Mesothelial cell of epicardium (in vitro differentiated cells): ENCODE measurements around the gene BRAT1. TPM values are rescaled to one million over a fixed set of nuclear protein-coding genes. Genes with fewer than 3 reads are reported as not detected.

Experiments
- DNase-seq, 2 experiments: peaks; one replicate each; pipeline ENCODE4 v3.0.0; 2021; ENCODE audit warnings: low spot score in 2 of 2; ENCODE audit not compliant: unreplicated experiment in 2 of 2
- H3K27ac Mint-ChIP-seq: 2 replicates; pipeline ENCODE4 v1.8.0; 2021; ENCODE audit warnings: mixed read lengths
- H3K27me3 Mint-ChIP-seq: 2 replicates; pipeline ENCODE4 v1.8.0; 2021; ENCODE audit warnings: low read depth, mixed read lengths
- H3K36me3 Mint-ChIP-seq: 2 replicates; pipeline ENCODE4 v1.8.0; 2021; ENCODE audit warnings: mixed read lengths
- H3K4me1 Mint-ChIP-seq: 2 replicates; pipeline ENCODE4 v1.8.0; 2021; ENCODE audit warnings: mixed read lengths
- H3K4me3 Mint-ChIP-seq: 2 replicates; pipeline ENCODE4 v1.8.0; 2021; ENCODE audit warnings: mild to moderate bottlenecking, moderate library complexity, mixed read lengths
- H3K9me3 Mint-ChIP-seq: 2 replicates; pipeline ENCODE4 v1.8.0; 2021; ENCODE audit warnings: mixed read lengths
- total RNA-seq: library from RNA; stranded (reverse); gene quantifications from 3 replicates; pipeline ENCODE4 v1.2.1, GENCODE V29; 2021
- TF ChIP-seq, protein P1 (sequence below): fragments of 200-600 bp; sonication (generic); IDR thresholded peaks from one replicate; pipeline ENCODE4 v1.5.0; 2021; ENCODE audit warnings: antibody characterized with exemption; ENCODE audit not compliant: unreplicated experiment

Gene BRAT1
- total RNA-seq, 1 donor from 2014 or later = 47.6 TPM

- no peak overlapping the region for H3K4me3 Mint-ChIP-seq
- no peaks in the 10 kb centered on the region for H3K4me1 Mint-ChIP-seq
- H3K9me3 Mint-ChIP-seq = no peaks in the 10 kb centered on the region
- H3K27ac Mint-ChIP-seq = no peak overlapping the region
- no peak for DNase-seq
- TF ChIP-seq, protein P1, sequence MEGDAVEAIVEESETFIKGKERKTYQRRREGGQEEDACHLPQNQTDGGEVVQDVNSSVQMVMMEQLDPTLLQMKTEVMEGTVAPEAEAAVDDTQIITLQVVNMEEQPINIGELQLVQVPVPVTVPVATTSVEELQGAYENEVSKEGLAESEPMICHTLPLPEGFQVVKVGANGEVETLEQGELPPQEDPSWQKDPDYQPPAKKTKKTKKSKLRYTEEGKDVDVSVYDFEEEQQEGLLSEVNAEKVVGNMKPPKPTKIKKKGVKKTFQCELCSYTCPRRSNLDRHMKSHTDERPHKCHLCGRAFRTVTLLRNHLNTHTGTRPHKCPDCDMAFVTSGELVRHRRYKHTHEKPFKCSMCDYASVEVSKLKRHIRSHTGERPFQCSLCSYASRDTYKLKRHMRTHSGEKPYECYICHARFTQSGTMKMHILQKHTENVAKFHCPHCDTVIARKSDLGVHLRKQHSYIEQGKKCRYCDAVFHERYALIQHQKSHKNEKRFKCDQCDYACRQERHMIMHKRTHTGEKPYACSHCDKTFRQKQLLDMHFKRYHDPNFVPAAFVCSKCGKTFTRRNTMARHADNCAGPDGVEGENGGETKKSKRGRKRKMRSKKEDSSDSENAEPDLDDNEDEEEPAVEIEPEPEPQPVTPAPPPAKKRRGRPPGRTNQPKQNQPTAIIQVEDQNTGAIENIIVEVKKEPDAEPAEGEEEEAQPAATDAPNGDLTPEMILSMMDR = no peak
- peaks cover 28% of the 10 kb centered on the region for H3K36me3 Mint-ChIP-seq
- no peaks in the 10 kb centered on the region for H3K27me3 Mint-ChIP-seq
Measured at GRCh38 chr7:2580636-2581035, 25.3 kb upstream of the BRAT1 start.

GRCh38 chr7:2577914-2578680 lies 22.8 kb upstream of the BRAT1 start:
- no peak overlapping the region for H3K27ac Mint-ChIP-seq
- H3K27me3 Mint-ChIP-seq = no peaks in the 10 kb centered on the region
- no peaks in the 10 kb centered on the region for H3K9me3 Mint-ChIP-seq
- H3K36me3 Mint-ChIP-seq = peaks cover 22% of the 10 kb centered on the region
- H3K4me1 Mint-ChIP-seq = no peaks in the 10 kb centered on the region
- H3K4me3 Mint-ChIP-seq = no peak overlapping the region
- DNase-seq = no peak
- TF ChIP-seq, protein P1 = no peak

DNA sequence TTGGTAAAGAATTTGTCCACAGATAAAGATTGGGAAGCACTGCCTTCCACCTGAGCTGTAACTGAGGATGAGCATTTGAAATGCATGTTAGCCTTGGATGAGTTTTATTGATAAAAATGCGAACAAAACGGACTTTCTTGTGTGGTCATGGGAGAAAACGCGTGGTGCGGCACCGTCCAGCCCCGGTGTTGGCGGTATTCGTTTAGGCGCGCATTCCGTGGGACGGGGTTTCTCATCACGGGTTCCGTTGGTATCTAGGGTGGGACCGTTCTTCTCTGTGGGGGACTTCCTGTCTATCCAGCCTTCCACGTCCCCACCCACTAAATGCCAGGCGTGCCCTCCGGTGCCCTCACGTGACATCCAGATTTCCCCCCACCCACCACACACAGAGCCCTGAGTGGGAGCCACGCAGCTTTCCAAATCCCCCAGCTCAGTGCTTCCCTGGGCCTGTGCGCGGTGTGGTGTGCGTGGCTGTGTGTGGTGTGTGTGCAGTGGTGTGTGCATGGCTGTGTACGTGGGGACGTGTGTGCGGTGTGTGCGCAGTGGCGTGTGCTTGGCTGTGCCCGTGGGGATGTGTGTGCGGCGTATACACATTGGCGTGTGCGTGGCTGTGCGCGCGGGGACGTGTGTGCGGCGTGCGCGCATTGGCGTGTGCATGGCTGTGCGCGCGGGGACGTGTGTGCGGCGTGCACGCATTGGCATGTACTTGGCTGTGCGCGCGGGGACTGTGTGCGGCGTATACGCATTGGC lies 21.6 kb upstream of the BRAT1 start:
- Mint-ChIP-seq H3K4me3 (no peak overlapping the region), H3K4me1 (no peaks in the 10 kb centered on the region), H3K9me3 (no peaks in the 10 kb centered on the region), H3K36me3 (peaks cover 22% of the 10 kb centered on the region), H3K27ac (no peak overlapping the region), H3K27me3 (no peaks in the 10 kb centered on the region)
- no peak for DNase-seq
- TF ChIP-seq, protein P1 = no peak

DNA sequence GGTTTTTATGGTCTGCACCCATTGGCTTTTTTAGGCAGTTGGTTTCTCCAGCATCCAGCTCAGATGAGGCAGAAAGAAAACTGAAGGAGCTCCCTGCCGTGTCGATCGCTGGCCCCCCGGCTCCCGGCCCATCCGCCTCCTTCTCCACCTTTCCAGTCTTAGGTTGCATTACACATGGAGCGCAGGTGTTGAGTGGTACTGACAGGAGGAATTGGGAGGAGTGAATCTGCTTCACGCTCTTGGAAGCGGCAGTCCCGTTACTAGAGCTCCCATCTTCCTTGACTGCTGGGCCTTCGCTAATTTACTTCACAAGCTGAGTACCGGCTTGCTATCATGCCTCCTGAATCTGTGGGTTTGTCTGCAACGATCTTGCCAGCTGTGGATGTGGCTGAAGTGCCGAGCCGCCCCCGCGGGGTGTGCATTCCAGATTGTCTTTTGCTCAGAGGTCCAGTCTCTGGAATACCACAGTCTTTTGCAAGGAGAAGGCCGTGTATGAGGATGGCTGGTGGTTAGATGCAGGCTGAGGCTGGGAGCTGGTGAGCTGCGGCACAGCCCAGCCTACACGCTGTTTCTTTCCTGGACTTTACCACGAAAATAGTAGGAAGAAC lies 20.5 kb upstream of the BRAT1 start:
- DNase-seq = no peak
- Mint-ChIP-seq H3K27ac (peak overlapping the region; percentile 79), H3K4me1 (no peaks in the 10 kb centered on the region), H3K36me3 (peaks cover 22% of the 10 kb centered on the region), H3K27me3 (no peaks in the 10 kb centered on the region), H3K9me3 (no peaks in the 10 kb centered on the region), H3K4me3 (no peak overlapping the region)
- TF ChIP-seq, protein P1 = no peak

DNA sequence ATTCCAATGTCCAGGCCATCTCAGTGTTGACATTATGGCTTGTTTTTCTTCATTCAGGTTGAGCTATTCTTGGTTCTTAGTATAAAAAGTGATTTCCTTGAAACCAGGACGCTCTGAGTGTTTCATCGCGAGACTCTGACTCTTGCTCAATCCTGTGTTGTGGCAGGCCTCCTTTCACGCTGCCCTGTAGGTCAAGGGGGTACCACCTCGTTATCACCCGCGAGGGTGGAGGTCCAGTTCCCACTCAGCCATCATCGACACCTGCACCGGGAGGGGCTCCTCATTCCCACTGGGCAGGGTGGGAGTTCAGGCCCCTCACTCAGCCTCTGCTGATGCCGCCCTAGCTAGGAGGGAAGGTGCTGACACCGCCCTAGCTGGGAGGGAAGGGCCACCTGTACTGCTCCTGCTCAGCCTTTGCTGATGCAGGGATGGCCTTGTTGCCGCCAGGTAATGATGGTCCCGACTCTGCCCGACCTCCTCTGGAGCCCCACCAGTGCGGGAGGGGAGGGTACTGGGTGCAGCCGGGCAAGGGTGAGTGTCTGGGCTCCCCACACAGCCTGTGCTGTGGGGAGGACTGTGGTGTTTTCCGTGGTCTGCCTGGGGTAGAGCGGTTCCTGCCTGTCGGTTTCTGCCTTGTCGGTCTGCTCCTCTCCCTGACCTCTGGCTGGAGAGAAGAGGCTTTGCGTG lies 19.9 kb upstream of the BRAT1 start:
- no peaks in the 10 kb centered on the region for H3K4me1 Mint-ChIP-seq
- no peaks in the 10 kb centered on the region for H3K9me3 Mint-ChIP-seq
- DNase-seq = no peak
- no peak overlapping the region for H3K4me3 Mint-ChIP-seq
- TF ChIP-seq, protein P1 = no peak
- peaks cover 19% of the 10 kb centered on the region for H3K36me3 Mint-ChIP-seq
- H3K27me3 Mint-ChIP-seq = no peaks in the 10 kb centered on the region
- H3K27ac Mint-ChIP-seq = no peak overlapping the region
